GM19099 (cell line): Measurements from ENCODE around the gene TSEN2.

ENCODE experiments used
- POLR2A ChIP-seq: IDR thresholded peaks from 3 replicates; pipeline ENCODE4 v1.6.1; 2011; ENCODE audit warnings: low read depth; ENCODE audit not compliant: insufficient read length; ENCODE audit errors: extremely low read depth

Gene TSEN2

DNA sequence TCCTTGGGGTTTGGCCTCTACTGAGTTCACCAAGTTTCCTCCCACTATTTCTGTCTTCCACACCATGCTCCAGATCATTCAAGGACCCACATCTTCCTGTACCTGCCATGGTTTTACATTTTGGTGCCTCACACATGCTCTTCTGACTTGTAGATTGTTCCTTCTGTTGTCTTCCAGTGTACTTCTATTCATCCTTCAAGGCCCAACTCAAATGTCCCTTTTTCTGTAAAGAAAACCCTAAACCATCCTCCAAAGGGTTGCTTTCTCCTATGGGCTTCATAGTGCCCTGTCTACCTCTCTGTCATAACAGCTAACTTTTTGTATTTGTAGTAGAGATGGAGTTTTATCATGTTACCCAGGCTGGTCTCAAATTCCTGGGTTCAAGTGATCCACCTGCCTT is 20.1 kb upstream of the TSEN2 start:
- no peak for TF ChIP-seq POLR2A

DNA sequence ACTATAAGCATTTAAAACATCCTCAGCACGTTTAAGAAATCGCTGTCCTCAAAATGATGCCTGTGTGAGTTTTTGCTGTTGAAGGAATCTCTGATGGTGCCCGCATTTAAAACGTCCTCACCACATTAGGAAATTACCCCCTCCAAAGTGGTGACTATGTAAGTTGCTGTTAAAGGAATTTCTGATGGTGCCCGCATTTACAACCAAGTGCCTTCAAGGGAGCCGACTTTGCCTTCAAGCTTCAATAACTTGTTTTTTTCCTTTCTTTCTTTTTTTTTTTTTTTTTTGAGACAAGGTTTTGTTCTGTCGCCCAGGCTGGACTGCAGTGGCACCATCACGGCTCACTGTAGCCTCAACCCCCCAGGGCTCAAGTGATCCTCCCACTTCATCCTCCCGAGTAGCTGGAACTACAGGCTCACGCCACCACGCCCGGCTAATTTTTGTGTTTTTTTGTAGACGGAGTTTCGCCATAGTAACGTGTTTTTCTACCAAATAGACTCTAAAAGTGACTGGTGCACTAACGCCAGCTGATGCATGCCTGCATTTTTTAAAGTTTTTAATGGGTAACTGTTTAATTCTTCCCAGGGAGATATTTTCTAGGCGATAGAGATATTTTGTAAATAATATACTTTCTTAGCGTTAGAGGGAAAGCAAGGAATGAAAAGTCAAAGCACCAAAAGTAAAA is 19.0 kb upstream of the TSEN2 start:
- TF ChIP-seq POLR2A, result no peak

DNA sequence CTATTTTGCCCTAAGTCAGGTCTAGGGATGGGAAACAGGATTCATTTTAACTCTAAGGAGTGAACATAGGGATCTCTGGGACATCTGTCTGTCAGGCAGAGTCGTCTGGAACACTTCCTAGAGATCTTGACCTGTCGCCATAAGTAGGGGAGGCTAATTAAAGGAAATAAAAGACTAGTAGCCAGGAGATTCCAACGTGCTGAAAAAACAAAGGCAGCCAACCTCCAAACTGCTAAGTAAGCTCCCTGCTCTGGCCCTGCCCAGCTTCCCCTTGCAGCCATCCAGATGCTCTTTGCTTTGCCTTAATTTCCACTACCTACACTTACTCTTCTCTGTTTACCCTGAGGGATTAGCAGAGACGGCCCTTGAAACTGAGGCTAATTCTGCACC is 18.4 kb upstream of the TSEN2 start:
- no peak for TF ChIP-seq POLR2A

DNA sequence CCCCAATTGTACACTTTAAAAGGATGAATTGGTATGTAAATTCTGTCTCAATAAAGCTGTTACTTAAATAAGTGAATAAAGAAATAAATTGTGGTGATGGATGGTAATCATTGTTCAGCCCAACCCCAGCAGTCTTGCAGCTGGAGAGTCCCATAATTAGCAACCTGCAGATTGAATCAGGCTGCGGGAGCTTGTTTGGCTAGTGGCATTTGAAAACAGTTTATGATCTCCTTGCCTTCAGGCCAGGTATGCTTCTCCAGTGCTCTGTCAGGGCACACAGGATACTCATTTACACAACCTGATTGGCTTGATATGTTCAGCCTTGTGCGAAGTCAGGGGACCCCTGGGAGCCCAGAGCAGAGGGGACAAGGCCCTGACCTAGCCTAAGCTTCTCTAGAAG is 16.5 kb upstream of the TSEN2 start:
- no peak for TF ChIP-seq POLR2A

GRCh38 chr3:12468276-12468675 is 16.0 kb upstream of the TSEN2 start:
- TF ChIP-seq POLR2A, result no peak

- TF ChIP-seq POLR2A, result no peak
Observed at GRCh38 chr3:12468757-12469156, 15.5 kb upstream of the TSEN2 start.

GRCh38 chr3:12470111-12470510 is 14.2 kb upstream of the TSEN2 start:
- TF ChIP-seq POLR2A, result no peak

- no peak for TF ChIP-seq POLR2A
Observed at GRCh38 chr3:12470680-12471079, 13.6 kb upstream of the TSEN2 start.

DNA sequence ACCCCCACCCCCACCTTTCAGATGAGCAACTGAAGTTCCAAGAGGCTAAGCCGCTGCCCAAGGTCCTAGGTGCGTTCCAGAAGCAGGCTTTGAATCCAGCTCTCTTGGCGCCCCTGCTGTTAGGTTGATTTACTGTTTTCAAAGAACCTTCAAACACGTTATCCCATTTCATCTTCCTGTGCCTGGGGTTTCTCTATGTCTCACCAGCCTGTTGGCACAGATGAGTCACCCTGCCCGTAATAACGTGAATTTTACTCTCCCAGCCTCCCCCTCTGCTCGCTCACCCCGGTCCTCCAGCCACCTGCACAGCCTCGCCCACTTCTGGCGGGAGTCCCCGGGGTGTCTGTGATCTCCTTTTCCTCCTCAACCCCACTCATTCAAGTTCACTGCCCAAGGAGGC is 13.0 kb upstream of the TSEN2 start:
- no peak for TF ChIP-seq POLR2A

DNA sequence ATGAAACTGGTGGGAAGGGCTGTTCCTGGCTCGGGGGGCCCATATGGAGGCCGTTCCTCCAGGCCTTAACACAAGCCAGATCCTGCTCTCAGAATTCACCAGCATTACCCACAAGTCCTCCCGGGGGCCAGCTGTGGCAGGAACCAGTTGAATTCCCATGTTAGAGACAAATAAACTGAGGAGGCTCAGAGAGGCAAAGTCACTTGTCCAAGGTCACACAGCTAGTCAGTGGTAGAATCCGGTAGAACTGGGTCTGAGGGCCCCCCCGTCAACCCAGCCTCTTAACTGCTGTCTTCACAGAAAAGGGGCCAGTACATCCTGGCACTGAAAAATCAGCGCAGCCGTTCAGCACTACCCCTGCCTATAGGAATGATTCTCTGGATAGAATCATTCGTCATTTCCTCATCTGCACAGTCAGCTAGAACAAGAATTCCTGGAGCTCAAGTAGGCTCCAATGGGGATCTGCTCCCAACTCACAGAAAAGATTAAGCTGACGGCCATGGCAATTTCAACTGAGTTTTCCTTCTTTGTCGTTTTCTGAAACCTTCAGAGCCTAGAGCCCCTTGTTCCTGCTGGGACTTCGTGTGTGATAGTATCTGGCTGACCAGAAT is 12.2 kb upstream of the TSEN2 start:
- TF ChIP-seq POLR2A, result no peak

DNA sequence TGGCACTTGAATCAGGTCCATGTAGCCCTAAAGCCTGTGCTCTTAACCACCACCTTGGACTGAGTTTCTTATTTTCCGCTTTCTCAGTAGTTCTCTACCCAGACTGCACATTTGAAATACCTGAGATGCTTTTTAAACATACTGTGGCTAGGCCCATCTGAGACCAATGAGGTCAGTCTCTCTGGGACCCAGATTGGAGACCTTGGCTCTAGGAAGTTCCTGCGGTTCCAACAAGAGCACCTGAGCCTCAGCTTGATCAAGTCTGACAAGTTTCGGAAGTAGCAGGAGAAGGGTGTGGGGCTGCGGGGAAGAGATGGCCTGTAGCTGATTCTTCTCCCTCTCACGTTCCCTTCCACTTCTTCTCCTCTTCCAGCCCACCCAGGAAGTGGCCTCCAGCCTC is 11.5 kb upstream of the TSEN2 start:
- no peak for TF ChIP-seq POLR2A

DNA sequence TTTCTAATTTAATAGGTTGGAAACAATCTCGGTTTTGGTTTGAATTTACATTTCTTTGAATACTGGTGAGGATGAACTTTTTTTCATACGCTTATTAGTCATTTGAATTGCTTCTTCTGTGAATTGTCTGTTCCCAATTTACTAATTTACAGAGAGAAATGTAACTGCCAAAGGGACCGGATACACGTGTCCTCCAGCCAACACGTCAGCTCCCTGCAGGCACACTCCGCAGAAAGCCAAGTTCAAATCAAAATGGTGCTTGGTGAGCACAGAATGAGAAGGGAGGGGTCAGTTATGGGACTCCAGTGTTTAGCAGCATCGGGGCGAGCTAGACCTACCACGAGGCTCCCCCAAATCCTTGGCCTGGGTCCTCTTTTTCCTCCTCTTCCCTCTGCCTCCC is 10.8 kb upstream of the TSEN2 start:
- no peak for TF ChIP-seq POLR2A

- TF ChIP-seq POLR2A, result no peak
Observed at GRCh38 chr3:12476238-12476897, 7.9 kb upstream of the TSEN2 start.

GRCh38 chr3:12477256-12477655 is 7.0 kb upstream of the TSEN2 start:
- TF ChIP-seq POLR2A, result no peak

DNA sequence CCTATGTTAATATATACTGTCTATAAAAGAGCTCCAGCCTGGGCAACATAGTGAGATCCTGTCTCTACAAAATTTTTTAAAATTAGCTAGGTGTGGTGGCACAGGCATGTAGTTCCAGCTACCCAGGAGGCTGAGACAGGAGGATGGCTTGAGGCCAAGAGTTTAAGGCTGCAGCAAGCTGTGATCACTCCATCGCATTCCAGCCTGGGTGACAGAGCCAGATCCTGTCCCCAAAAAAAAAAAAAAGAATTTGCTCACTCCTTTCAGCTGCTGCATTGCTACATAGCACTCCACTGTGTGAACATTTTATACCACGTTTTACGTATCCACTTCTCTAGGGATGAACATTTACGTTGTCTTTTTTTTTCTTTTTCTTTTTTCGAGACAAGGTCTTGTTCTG is 6.0 kb upstream of the TSEN2 start:
- TF ChIP-seq POLR2A, result no peak

GRCh38 chr3:12479919-12480427 is 4.3 kb upstream of the TSEN2 start:
- no peak for TF ChIP-seq POLR2A

GRCh38 chr3:12483410-12483809 is 870 bp upstream of the TSEN2 start:
- no peak for TF ChIP-seq POLR2A

DNA sequence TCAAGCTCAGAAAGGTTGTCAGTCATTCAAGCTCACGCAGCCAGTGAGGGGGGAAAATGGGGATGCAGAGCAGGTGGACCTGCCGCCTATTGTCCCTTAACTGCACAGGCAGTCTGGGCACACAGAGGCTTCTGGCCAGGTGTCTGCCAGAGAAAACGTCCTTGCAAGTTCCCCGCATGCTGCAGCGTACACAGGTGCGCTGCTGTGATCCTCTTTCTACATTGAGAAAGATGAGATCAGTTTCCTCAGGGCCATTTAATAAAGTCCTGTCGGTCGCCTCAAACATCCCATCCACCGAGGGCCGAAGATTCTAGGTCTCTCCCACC is 445 bp upstream of the TSEN2 start:
- TF ChIP-seq POLR2A, result no peak
